Endothelial cell (in vitro differentiated cells): Measurements from ENCODE around the gene A4GALT. TPM values are rescaled to one million over a fixed set of nuclear protein-coding genes. Genes with fewer than 3 reads are reported as not detected.

Source experiments
- DNase-seq: peaks from one replicate; pipeline ENCODE4 v3.0.0; 2021; ENCODE audit warnings: low spot score
- H3K27ac Mint-ChIP-seq: one replicate; pipeline ENCODE4 v1.8.0; 2021; ENCODE audit warnings: mixed read lengths, inconsistent platforms; ENCODE audit not compliant: unreplicated experiment
- H3K27me3 Mint-ChIP-seq: one replicate; pipeline ENCODE4 v1.8.0; 2021; ENCODE audit warnings: mild to moderate bottlenecking, moderate library complexity, mixed read lengths, inconsistent platforms; ENCODE audit not compliant: unreplicated experiment
- H3K36me3 Mint-ChIP-seq: one replicate; pipeline ENCODE4 v1.8.0; 2021; ENCODE audit warnings: mild to moderate bottlenecking, low read depth, mixed read lengths, inconsistent platforms; ENCODE audit not compliant: unreplicated experiment
- H3K4me1 Mint-ChIP-seq: one replicate; pipeline ENCODE4 v1.8.0; 2021; ENCODE audit warnings: mild to moderate bottlenecking, mixed read lengths, inconsistent platforms; ENCODE audit not compliant: unreplicated experiment
- H3K4me3 Mint-ChIP-seq: one replicate; pipeline ENCODE4 v1.8.0; 2021; ENCODE audit warnings: mild to moderate bottlenecking, mixed read lengths, inconsistent platforms; ENCODE audit not compliant: unreplicated experiment
- H3K9me3 Mint-ChIP-seq: one replicate; pipeline ENCODE4 v1.8.0; 2021; ENCODE audit warnings: mixed read lengths, inconsistent platforms; ENCODE audit not compliant: unreplicated experiment
- CTCF ChIP-seq: fragments of 200-600 bp; sonication (generic); IDR thresholded peaks from one replicate; pipeline ENCODE4 v1.5.0; 2021; ENCODE audit warnings: antibody characterized with exemption; ENCODE audit not compliant: unreplicated experiment
- total RNA-seq: library from RNA; stranded (reverse); fragmentation: NEBNext Ultra II Directional; extraction: Animal tissue kit (Norgen Biotek cat#: 25700); gene quantifications from one replicate; pipeline ENCODE4 v1.2.1, GENCODE V29; 2021; ENCODE audit not compliant: unreplicated experiment

The A4GALT gene
- total RNA-seq, 1 donor from 2014 or later, result 5.3 TPM

GRCh38 chr22:42701694-42702093, 19.0 kb downstream of the A4GALT start:
- Mint-ChIP-seq H3K27ac (no peak overlapping the region), H3K27me3 (peaks cover 5% of the 10 kb centered on the region), H3K36me3 (no peaks in the 10 kb centered on the region), H3K9me3 (no peaks in the 10 kb centered on the region), H3K4me3 (no peak overlapping the region), H3K4me1 (no peaks in the 10 kb centered on the region)
- no peak for DNase-seq
- no peak for TF ChIP-seq CTCF

GRCh38 chr22:42700901-42701300, 19.8 kb downstream of the A4GALT start:
- Mint-ChIP-seq H3K4me1 (no peaks in the 10 kb centered on the region), H3K27ac (no peak overlapping the region), H3K9me3 (no peaks in the 10 kb centered on the region), H3K36me3 (no peaks in the 10 kb centered on the region), H3K4me3 (no peak overlapping the region), H3K27me3 (peaks cover 8% of the 10 kb centered on the region)
- no peak for TF ChIP-seq CTCF
- no peak for DNase-seq

GRCh38 chr22:42700355-42700754, 20.3 kb downstream of the A4GALT start:
- DNase-seq, result no peak
- Mint-ChIP-seq H3K4me3 (no peak overlapping the region), H3K27ac (no peak overlapping the region), H3K36me3 (no peaks in the 10 kb centered on the region), H3K4me1 (no peaks in the 10 kb centered on the region), H3K27me3 (peaks cover 11% of the 10 kb centered on the region), H3K9me3 (no peaks in the 10 kb centered on the region)
- no peak for TF ChIP-seq CTCF

DNA sequence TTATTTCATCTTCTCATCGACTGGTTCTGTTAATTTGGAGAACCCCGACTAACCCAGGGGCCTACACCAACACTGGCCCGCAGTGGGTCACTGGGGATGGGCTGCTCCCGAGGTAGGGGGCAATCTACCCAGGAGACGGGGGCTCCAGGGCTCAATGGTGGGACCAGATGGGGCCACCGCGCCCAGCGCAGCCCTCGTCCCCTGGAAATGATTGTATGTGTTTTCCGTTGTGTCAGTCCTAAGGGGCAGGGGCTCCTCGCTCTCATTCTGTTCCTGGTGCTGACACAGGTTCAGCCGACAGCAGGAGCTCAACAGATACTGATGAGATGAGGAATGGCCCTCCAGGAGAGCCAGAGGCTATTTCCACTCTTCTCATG, 20.7 kb downstream of the A4GALT start:
- TF ChIP-seq CTCF, result no peak
- Mint-ChIP-seq H3K27ac (no peak overlapping the region), H3K9me3 (no peaks in the 10 kb centered on the region), H3K27me3 (peaks cover 11% of the 10 kb centered on the region), H3K4me3 (no peak overlapping the region), H3K36me3 (no peaks in the 10 kb centered on the region), H3K4me1 (no peaks in the 10 kb centered on the region)
- DNase-seq, result no peak

DNA sequence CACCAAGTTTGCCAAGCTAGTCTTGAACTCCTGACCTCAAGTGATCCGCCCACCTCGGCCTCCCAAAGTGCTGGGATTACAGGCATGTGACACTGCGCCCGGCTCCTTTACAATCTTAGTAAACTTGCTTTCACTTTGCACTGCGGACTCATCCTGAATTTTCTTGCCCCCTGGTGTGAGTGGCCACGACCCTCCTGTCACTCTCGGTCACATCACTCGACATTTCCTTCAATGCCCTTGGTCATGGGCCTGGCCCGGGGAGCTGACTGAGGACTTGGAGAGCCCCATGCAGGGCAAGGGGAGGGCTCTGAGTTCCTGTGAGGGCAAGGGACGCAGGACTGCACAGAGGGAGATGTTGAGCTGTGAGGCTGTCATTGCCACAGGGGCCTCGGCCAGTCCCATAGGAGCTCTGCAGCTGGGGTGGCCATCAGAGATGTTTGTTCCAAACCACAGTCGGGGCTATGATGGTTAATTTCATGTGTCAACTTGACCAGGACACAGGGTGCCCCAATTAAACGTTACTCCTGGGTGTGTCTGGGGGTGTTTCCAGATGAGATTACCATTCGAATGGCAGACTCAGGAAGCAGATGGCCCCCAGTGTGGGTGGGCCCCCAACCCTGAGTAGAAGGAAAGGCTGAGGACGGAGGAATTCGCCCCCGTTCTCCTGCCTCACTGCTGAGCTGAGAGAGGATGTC, 21.2 kb downstream of the A4GALT start:
- no peaks in the 10 kb centered on the region for H3K36me3 Mint-ChIP-seq
- H3K27me3 Mint-ChIP-seq, result peaks cover 11% of the 10 kb centered on the region
- H3K4me3 Mint-ChIP-seq, result no peak overlapping the region
- H3K27ac Mint-ChIP-seq, result no peak overlapping the region
- H3K9me3 Mint-ChIP-seq, result no peaks in the 10 kb centered on the region
- no peaks in the 10 kb centered on the region for H3K4me1 Mint-ChIP-seq
- no peak for TF ChIP-seq CTCF
- no peak for DNase-seq
